ENCODE data around the gene CPEB1.

Gene CPEB1

GRCh38 chr15:82670699-82671098, 23.5 kb upstream of the CPEB1 start:
- no peak for TF ChIP-seq ZBTB21 (tag by site-specific recombination; IDR thresholded peaks at IDR 0.05)
- TF ChIP-seq ZBTB26 (tag by site-specific recombination; optimal IDR thresholded peaks at IDR 0.05): no peak
- no peak for TF ChIP-seq ZNF660 (tag by site-specific recombination; IDR thresholded peaks at IDR 0.05)
- TF ChIP-seq ZNF785 (tag by site-specific recombination; IDR thresholded peaks at IDR 0.05): no peak
- no peak for TF ChIP-seq ZNF423 (tag by site-specific recombination; IDR thresholded peaks at IDR 0.05)
- TF ChIP-seq, protein P1, sequence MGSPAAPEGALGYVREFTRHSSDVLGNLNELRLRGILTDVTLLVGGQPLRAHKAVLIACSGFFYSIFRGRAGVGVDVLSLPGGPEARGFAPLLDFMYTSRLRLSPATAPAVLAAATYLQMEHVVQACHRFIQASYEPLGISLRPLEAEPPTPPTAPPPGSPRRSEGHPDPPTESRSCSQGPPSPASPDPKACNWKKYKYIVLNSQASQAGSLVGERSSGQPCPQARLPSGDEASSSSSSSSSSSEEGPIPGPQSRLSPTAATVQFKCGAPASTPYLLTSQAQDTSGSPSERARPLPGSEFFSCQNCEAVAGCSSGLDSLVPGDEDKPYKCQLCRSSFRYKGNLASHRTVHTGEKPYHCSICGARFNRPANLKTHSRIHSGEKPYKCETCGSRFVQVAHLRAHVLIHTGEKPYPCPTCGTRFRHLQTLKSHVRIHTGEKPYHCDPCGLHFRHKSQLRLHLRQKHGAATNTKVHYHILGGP (tag by site-specific recombination; IDR thresholded peaks at IDR 0.05): no peak
- no peak for TF ChIP-seq ZFP3 (tag by site-specific recombination; IDR thresholded peaks at IDR 0.05; ENCODE audit: low read depth)
- TF ChIP-seq ZSCAN16 (tag by site-specific recombination; IDR thresholded peaks at IDR 0.05): no peak
- TF ChIP-seq, protein P2, sequence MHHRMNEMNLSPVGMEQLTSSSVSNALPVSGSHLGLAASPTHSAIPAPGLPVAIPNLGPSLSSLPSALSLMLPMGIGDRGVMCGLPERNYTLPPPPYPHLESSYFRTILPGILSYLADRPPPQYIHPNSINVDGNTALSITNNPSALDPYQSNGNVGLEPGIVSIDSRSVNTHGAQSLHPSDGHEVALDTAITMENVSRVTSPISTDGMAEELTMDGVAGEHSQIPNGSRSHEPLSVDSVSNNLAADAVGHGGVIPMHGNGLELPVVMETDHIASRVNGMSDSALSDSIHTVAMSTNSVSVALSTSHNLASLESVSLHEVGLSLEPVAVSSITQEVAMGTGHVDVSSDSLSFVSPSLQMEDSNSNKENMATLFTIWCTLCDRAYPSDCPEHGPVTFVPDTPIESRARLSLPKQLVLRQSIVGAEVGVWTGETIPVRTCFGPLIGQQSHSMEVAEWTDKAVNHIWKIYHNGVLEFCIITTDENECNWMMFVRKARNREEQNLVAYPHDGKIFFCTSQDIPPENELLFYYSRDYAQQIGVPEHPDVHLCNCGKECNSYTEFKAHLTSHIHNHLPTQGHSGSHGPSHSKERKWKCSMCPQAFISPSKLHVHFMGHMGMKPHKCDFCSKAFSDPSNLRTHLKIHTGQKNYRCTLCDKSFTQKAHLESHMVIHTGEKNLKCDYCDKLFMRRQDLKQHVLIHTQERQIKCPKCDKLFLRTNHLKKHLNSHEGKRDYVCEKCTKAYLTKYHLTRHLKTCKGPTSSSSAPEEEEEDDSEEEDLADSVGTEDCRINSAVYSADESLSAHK (tag by site-specific recombination; IDR thresholded peaks at IDR 0.05): no peak
- no peak for TF ChIP-seq SCRT1 (tag by site-specific recombination; IDR thresholded peaks at IDR 0.05; ENCODE audit: borderline replicate concordance)
- no peak for TF ChIP-seq OSR2 (tag by site-specific recombination; IDR thresholded peaks at IDR 0.05)
- no peak for TF ChIP-seq ZXDB (tag by site-specific recombination; IDR thresholded peaks at IDR 0.05)
- TF ChIP-seq ZNF433 (tag by site-specific recombination; IDR thresholded peaks at IDR 0.05; ENCODE audit: low read depth): no peak
- TF ChIP-seq, protein P3, sequence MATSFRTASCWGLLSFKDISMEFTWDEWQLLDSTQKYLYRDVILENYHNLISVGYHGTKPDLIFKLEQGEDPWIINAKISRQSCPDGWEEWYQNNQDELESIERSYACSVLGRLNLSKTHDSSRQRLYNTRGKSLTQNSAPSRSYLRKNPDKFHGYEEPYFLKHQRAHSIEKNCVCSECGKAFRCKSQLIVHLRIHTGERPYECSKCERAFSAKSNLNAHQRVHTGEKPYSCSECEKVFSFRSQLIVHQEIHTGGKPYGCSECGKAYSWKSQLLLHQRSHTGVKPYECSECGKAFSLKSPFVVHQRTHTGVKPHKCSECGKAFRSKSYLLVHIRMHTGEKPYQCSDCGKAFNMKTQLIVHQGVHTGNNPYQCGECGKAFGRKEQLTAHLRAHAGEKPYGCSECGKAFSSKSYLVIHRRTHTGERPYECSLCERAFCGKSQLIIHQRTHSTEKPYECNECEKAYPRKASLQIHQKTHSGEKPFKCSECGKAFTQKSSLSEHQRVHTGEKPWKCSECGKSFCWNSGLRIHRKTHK (tag by site-specific recombination; IDR thresholded peaks at IDR 0.05): no peak
- no peak for TF ChIP-seq ZNF426 (tag by site-specific recombination; IDR thresholded peaks at IDR 0.05)
- no peak for TF ChIP-seq ZBTB6 (tag by site-specific recombination; IDR thresholded peaks at IDR 0.05)
- no peak for TF ChIP-seq ZNF549 (tag by site-specific recombination; IDR thresholded peaks at IDR 0.05)
- no peak for TF ChIP-seq BCL11A (tag by site-specific recombination; IDR thresholded peaks at IDR 0.05; ENCODE audit: low read depth)
- no peak for TF ChIP-seq ZNF48 (tag by site-specific recombination; IDR thresholded peaks at IDR 0.05)
- H3K36me3 ChIP-seq (ENCODE audit: control insufficient read depth in 2 of 2, insufficient read depth in 1 of 2, low read length in 2 of 2): no peaks in the 10 kb centered on the region
- no peaks in the 10 kb centered on the region for H3K4me1 ChIP-seq (ENCODE audit: control insufficient read depth, insufficient read depth, low read length)
- ChIA-PET CTCF (no interaction called here), POLR2A (no interaction called here)
- H3K27ac ChIP-seq (ENCODE audit: extremely low read depth, low read depth, low read length): no peak overlapping the region
- no peak overlapping the region for H3K4me3 ChIP-seq (ENCODE audit: low read depth, low read length)
- no peaks in the 10 kb centered on the region for H3K9me3 ChIP-seq (ENCODE audit: control insufficient read depth, insufficient read depth, low read depth, low read length)

DNA sequence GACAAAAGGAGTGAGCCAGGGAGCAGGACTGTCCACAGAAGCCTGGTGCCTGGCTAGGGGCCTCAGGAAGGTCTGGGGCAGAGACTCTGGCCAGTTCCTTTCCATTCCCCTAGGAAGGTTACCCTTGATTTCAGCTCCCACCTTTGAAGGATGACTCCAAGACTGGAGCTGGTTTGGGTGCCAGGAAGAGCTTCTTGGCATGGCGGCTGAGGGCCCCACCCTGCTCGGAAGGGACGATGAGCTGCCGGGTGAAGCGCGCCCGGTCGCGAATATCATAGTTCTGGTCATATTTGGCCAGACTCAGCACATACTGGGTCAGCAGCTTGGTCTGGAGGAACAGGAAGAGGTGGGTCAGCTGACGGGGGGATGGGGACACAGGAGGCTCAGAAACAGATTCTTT, 19.4 kb upstream of the CPEB1 start:
- H3K36me3 ChIP-seq (ENCODE audit: control insufficient read depth in 2 of 2, insufficient read depth in 1 of 2, low read length in 2 of 2): no peaks in the 10 kb centered on the region
- H3K4me1 ChIP-seq (ENCODE audit: control insufficient read depth, insufficient read depth, low read length): no peaks in the 10 kb centered on the region
- CTCF ChIA-PET: interaction anchor here (0.5 to 0.8 kb wide), 2 partner anchors 10 to 35 kb away, joined by 4 read pairs; no protein-coding TSS in a partner anchor
- no peak overlapping the region for H3K4me3 ChIP-seq (ENCODE audit: low read depth, low read length)
- POLR2A ChIA-PET: no interaction called here
- H3K9me3 ChIP-seq (ENCODE audit: control insufficient read depth, insufficient read depth, low read depth, low read length): no peaks in the 10 kb centered on the region
- H3K27ac ChIP-seq (ENCODE audit: extremely low read depth, low read depth, low read length): no peak overlapping the region
- TF ChIP-seq ZNF571 (tag by site-specific recombination; IDR thresholded peaks at IDR 0.05) (no peak), ZNF792 (tag by site-specific recombination; IDR thresholded peaks at IDR 0.05) (no peak), ZNF416 (tag by site-specific recombination; IDR thresholded peaks at IDR 0.05) (no peak), ZNF623 (tag by site-specific recombination; IDR thresholded peaks at IDR 0.05) (no peak), ZNF510 (tag by site-specific recombination; IDR thresholded peaks at IDR 0.05; ENCODE audit: insufficient replicate concordance) (no peak), KLF17 (tag by site-specific recombination; IDR thresholded peaks at IDR 0.05) (no peak), ZNF148 (tag by site-specific recombination; IDR thresholded peaks at IDR 0.05; ENCODE audit: borderline replicate concordance) (no peak)

Measured in HEK293 (cell line).